GM10248 (cell line): Measurements from ENCODE around the gene POLR2C.
"Not testable (repeated sequence)": the region's sequence is repeated elsewhere in the genome, so short reads cannot be mapped to it uniquely, and the experiment has no call there.

ENCODE experiments used
- CTCF ChIA-PET: fragments of 300-600 bp; sonication (Branson Sonifier 250); formaldehyde crosslinking; extraction: SDS; loops from one replicate; lab custom pipeline; 2021; ENCODE audit warnings: antibody characterized with exemption; lab: Yijun Ruan, JAX
- POLR2A ChIA-PET: fragments of 350-650 bp; sonication (Branson Sonifier 250); formaldehyde crosslinking; extraction: SDS; loops from one replicate; lab custom pipeline; 2020; ENCODE audit warnings: antibody characterized with exemption; lab: Yijun Ruan, JAX
- DNase-seq: peaks from one replicate; pipeline ENCODE4 v3.0.0; 2012; ENCODE audit errors: extremely low spot score
- TF ChIP-seq, protein P1 (sequence below): IDR thresholded peaks from 2 replicates; pipeline ENCODE4 v1.5.1; 2012; ENCODE audit warnings: mild to moderate bottlenecking, low read depth; ENCODE audit errors: extremely low read depth, missing control alignments, control extremely low read depth

POLR2C gene

DNA sequence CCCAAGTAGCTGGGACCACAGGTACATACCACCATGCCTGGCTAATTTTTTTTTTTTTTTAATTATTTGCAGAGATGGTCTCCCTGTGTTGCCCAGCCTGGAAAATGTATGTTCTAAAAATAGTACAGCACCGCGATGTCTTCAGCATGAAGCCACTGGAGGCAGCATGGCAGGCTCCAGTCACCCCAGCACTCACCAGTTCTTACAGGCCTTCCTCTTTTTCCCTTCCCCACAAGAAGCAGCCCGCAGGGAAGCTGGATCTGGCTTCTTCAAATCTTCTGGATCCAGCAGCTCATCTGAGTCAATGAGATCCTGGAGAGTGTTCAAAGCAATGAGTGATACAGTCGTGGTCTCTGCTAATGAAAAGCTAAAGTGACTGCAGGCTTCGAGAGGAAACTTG lies 31.5 kb upstream of the POLR2C start:
- ChIA-PET POLR2A (no interaction called here), CTCF (interaction anchor here (1.5 to 5.4 kb wide), 3 partner anchors 13 to 129 kb away, joined by 3 to 49 read pairs (median 9); partner anchors contain the start of gene POLR2C)
- no peak for DNase-seq
- TF ChIP-seq, protein P1, sequence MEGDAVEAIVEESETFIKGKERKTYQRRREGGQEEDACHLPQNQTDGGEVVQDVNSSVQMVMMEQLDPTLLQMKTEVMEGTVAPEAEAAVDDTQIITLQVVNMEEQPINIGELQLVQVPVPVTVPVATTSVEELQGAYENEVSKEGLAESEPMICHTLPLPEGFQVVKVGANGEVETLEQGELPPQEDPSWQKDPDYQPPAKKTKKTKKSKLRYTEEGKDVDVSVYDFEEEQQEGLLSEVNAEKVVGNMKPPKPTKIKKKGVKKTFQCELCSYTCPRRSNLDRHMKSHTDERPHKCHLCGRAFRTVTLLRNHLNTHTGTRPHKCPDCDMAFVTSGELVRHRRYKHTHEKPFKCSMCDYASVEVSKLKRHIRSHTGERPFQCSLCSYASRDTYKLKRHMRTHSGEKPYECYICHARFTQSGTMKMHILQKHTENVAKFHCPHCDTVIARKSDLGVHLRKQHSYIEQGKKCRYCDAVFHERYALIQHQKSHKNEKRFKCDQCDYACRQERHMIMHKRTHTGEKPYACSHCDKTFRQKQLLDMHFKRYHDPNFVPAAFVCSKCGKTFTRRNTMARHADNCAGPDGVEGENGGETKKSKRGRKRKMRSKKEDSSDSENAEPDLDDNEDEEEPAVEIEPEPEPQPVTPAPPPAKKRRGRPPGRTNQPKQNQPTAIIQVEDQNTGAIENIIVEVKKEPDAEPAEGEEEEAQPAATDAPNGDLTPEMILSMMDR: no peak

DNA sequence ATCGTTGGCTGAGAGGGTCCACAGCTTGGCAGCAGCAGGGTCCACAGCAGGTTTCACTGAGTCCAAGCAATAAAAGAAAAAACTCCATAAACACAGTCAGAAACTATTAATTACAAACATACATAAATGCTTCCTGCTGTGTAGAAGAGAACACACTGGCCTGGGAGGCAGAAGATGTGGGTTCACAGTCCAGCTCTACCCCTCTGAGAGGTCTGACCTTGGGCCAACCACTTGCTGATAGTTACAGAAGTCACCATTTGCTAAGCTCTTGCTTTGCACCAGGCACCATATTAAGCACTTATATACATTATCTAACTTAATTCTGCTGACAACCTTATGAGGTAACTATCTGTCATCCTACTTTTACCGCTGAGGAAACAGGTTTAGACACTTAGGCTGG lies 30.0 kb upstream of the POLR2C start:
- no peak for DNase-seq
- POLR2A ChIA-PET: interaction anchor here (1.8 kb wide), 1 partner anchor 14 kb away, joined by 5 read pairs; the partner anchor contains the start of genes CIAPIN1 and COQ9
- TF ChIP-seq, protein P1: no peak
- CTCF ChIA-PET: interaction anchor here (0.8 to 5.4 kb wide), 8 partner anchors 9 to 133 kb away, joined by 3 to 49 read pairs (median 6); partner anchors contain the start of gene POLR2C

DNA sequence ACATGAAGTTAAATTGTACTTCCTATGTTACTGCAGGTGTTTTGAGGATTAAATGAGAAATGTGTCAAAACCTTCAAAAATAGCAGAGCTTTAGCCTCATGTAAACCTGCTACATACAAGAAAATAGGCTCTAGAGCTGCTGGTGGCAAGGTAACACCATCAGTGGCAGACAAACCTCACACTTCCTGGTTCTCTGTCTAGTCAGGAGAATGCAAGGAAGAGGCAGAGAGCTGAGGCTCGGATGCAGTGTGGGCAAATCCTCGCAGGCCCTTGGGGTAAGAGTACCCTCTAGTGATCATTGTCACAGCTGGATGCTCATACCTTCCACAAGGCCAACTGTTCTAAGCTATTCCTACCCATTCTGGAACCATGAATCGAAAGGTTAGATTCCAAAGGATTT lies 29.5 kb upstream of the POLR2C start:
- CTCF ChIA-PET: interaction anchor here (1.4 to 5.4 kb wide), 6 partner anchors 8 to 133 kb away, joined by 5 to 49 read pairs (median 8); partner anchors contain the start of gene POLR2C
- POLR2A ChIA-PET: interaction anchor here (1.8 kb wide), 1 partner anchor 14 kb away, joined by 5 read pairs; the partner anchor contains the start of genes CIAPIN1 and COQ9
- TF ChIP-seq, protein P1: no peak
- no peak for DNase-seq

DNA sequence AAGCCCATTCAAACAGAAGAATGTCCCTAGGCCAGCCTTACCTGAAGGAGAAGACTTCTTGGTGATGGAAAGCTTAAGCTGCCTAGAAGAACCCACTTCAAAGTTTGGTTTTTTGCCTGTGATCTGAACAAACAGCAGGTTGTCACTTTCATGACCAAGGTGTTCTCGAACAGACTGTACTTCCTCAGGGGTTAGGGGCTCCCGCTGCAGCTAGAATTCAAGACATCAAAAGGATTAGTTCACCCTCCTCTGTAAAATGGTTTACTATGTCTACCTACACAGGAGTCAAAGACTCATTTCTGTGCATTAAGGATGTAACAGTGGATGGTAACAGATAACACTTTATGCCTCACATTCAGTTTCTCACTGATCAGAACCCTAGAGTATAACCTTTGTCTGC lies 28.5 kb upstream of the POLR2C start:
- POLR2A ChIA-PET: interaction anchor here (1.8 kb wide), 1 partner anchor 13 kb away, joined by 5 read pairs; the partner anchor contains the start of genes CIAPIN1 and COQ9
- DNase-seq: no peak
- CTCF ChIA-PET: interaction anchor here (2.6 to 5.4 kb wide), 2 partner anchors 12 to 16 kb away, joined by 12 to 49 read pairs; no protein-coding TSS in a partner anchor
- TF ChIP-seq, protein P1: no peak

DNA sequence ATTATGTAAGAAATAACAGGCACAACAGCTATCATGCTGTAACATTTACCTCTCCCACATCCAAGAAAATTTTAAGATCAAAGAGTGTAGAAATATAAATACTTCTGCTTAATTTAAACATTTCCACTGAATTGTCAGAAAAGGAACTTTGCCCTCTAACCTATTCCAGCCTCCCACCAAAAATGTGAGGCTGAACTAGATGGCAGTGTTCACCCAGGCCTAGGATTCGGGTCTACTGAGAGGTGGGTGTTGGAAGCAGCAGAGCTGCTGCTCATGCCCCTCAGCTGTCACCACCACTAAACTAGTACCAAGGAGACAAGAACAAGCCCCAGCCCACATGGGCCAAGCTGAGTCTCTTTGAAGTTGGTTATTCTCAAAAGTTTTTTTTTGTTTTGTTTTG lies 26.6 kb upstream of the POLR2C start:
- POLR2A ChIA-PET: no interaction called here
- CTCF ChIA-PET: interaction anchor here (1.0 to 1.5 kb wide), 4 partner anchors 9 to 18 kb away, joined by 3 to 4 read pairs (median 4); no protein-coding TSS in a partner anchor
- no peak for DNase-seq
- TF ChIP-seq, protein P1: no peak

DNA sequence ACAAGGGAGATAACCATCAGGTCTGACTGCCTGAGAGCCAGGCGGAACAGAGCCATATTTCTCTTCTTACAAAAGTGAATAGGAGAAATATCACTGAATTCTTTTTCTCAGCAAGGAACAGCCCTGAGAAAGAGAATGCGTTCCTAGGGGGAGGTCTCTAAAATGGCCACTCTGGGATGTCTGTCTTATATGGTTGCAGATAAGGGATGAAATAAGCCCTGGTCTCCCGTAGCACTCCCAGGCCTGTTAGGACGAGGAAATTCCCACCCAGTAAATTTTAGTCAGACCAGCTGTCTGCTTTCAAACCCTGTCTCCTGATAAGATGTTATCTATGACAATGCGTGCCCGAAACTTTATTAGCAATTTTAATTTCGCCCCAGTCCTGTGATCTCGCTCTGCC lies 22.5 kb upstream of the POLR2C start:
- CTCF ChIA-PET: interaction anchor here (1.5 to 13.1 kb wide), 3 partner anchors 19 to 80 kb away, joined by 4 to 112 read pairs (median 4); partner anchors contain the start of gene POLR2C
- DNase-seq, POLR2A ChIA-PET: not testable (repeated sequence)

DNA sequence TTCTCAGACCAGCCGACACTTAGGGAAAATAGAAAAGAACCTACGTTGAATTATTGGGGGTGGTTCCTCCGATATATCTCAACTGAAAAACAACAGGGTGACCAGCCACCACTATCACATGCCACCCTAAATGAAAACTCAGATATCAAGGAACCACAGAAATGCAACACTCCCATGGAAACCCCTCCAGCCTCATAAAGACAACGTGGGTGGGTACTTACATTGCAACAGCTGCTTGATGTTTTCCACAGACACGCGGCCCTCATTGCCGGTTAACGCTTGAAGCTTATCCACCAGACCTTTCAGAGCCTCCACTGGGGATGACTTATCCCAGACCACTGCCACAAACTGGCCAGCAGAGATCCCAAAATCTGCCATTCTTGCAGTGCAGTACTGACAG lies 21.9 kb upstream of the POLR2C start:
- DNase-seq, POLR2A ChIA-PET: not testable (repeated sequence)
- CTCF ChIA-PET: interaction anchor here (1.6 to 13.1 kb wide), 5 partner anchors 18 to 79 kb away, joined by 4 to 112 read pairs (median 5); partner anchors contain the start of gene POLR2C
